Left ventricle myocardium inferior (tissue), 1 donor: ENCODE measurements around the gene ZMAT5. TPM values are rescaled to one million over a fixed set of nuclear protein-coding genes. Genes with fewer than 3 reads are reported as not detected.

Source experiments
- DNase-seq: peaks from one replicate; pipeline ENCODE4 v3.0.0-alpha.2; 2020
- H3K27ac ChIP-seq: fragments of 200-600 bp; replicated peaks from 2 replicates; pipeline ENCODE4 v1.8.0; 2021
- H3K27me3 ChIP-seq: fragments of 200-600 bp; 2 replicates; pipeline ENCODE4 v1.8.0; 2021; ENCODE audit warnings: low read depth
- H3K36me3 ChIP-seq: fragments of 200-600 bp; 2 replicates; pipeline ENCODE4 v1.8.0; 2021
- H3K4me1 ChIP-seq: fragments of 200-600 bp; 2 replicates; pipeline ENCODE4 v1.8.0; 2021
- H3K4me3 ChIP-seq: fragments of 200-600 bp; 2 replicates; pipeline ENCODE4 v1.8.0; 2021; ENCODE audit warnings: mild to moderate bottlenecking, moderate library complexity
- H3K9me3 ChIP-seq: fragments of 200-600 bp; replicated peaks from 2 replicates; pipeline ENCODE4 v1.8.0; 2021
- CTCF ChIP-seq: fragments of 200-600 bp; IDR thresholded peaks from 2 replicates; pipeline ENCODE4 v1.8.0; 2021; ENCODE audit warnings: antibody characterized with exemption, mild to moderate bottlenecking, borderline replicate concordance
- intact Hi-C: fragments of 100-400 bp; cut with micrococcal nuclease; formaldehyde crosslinking; loops from one replicate; pipeline ENCODE4 v1.11.0; 2022
- total RNA-seq: library from RNA; stranded (reverse); fragmentation: NEBNext Ultra II Directional; extraction: Animal tissue kit (Norgen Biotek cat#: 25700); gene quantifications from one replicate; pipeline ENCODE4 v1.2.1, GENCODE V29; 2021
- donor health status: DM: no; HTN: yes; CAD: no; lungs with severe emphysema.

Gene ZMAT5
- total RNA-seq, 1 donor from 2014 or later, result 20.6 TPM

- H3K27ac ChIP-seq, result no peak overlapping the region
- no peak for DNase-seq
- H3K9me3 ChIP-seq, result no peaks in the 10 kb centered on the region
- peaks cover under 1% of the 10 kb centered on the region for H3K4me1 ChIP-seq
- H3K36me3 ChIP-seq, result peaks cover 30% of the 10 kb centered on the region
- peaks cover 7% of the 10 kb centered on the region for H3K27me3 ChIP-seq
- intact Hi-C loops, result no loop called here
- TF ChIP-seq CTCF, result no peak
- no peak overlapping the region for H3K4me3 ChIP-seq
These were observed 71.5 kb downstream of the ZMAT5 start for GRCh38 chr22:29695129-29695926.

- Histone ChIP-seq H3K4me3 (no peak overlapping the region), H3K27ac (no peak overlapping the region), H3K27me3 (no peaks in the 10 kb centered on the region), H3K36me3 (peaks cover 30% of the 10 kb centered on the region), H3K9me3 (no peaks in the 10 kb centered on the region), H3K4me1 (peaks cover 5% of the 10 kb centered on the region)
- no peak for DNase-seq
- no peak for TF ChIP-seq CTCF
- intact Hi-C loops, result no loop called here
These were observed 73.1 kb downstream of the ZMAT5 start for GRCh38 chr22:29693671-29694070.

- Histone ChIP-seq H3K27me3 (no peaks in the 10 kb centered on the region), H3K9me3 (no peaks in the 10 kb centered on the region), H3K36me3 (peaks cover 30% of the 10 kb centered on the region), H3K27ac (no peak overlapping the region), H3K4me3 (no peak overlapping the region), H3K4me1 (peaks cover 5% of the 10 kb centered on the region)
- no peak for DNase-seq
- intact Hi-C loops, result no loop called here
- TF ChIP-seq CTCF, result no peak
These were observed 73.6 kb downstream of the ZMAT5 start for GRCh38 chr22:29693161-29693560.

- no peak for TF ChIP-seq CTCF
- H3K27ac ChIP-seq, result no peak overlapping the region
- no peaks in the 10 kb centered on the region for H3K27me3 ChIP-seq
These were observed 74.5 kb downstream of the ZMAT5 start for GRCh38 chr22:29692327-29692640.

DNA sequence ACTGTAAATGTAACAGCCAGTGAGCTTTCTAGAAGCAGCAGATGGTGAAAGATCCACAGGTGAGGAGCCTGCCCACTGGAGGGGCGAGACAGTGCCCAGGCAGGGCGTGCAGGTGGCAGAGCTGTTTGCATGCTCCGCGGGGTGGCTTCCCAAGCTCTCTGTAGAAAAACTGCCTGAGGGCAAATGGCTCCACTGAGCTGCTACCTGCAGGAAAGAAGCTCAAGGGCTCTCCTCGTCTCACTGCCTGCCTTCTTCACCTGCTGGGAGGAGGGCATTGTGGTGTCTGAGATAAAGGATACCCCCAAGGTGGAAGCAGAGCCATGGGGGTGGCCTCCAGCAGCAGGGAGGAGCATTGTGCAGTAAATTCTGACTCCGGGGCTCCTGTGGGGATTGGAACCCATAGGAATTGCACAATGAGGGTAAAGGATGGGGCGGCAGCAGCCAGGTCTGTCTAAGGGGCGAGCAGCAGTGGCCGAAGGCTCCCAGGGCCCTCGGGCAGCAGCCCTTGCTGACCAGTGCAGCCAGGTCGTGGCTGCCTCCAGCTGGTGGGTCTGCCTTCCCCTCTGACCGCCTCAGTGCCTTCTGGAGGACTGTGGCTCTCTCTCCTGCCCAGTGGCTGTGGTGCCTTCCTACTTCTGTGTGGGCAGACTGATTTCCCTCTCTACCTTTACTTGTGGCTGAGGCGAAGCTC lies 75.0 kb downstream of the ZMAT5 start:
- TF ChIP-seq CTCF, result no peak
- no peak overlapping the region for H3K4me3 ChIP-seq
- H3K9me3 ChIP-seq, result no peaks in the 10 kb centered on the region
- peaks cover 5% of the 10 kb centered on the region for H3K4me1 ChIP-seq
- DNase-seq, result no peak
- no peaks in the 10 kb centered on the region for H3K27me3 ChIP-seq
- intact Hi-C loops, result no loop called here
- H3K36me3 ChIP-seq, result peaks cover 36% of the 10 kb centered on the region
- H3K27ac ChIP-seq, result no peak overlapping the region

More at GRCh38 chr22:29692327-29692640, 74.5 kb downstream of the ZMAT5 start:
- Histone ChIP-seq H3K4me1 (peaks cover 5% of the 10 kb centered on the region), H3K36me3 (peaks cover 33% of the 10 kb centered on the region), H3K9me3 (no peaks in the 10 kb centered on the region), H3K4me3 (no peak overlapping the region)
- no peak for DNase-seq
- intact Hi-C loops, result no loop called here
